Measurements from ENCODE around the gene IGFL4. TPM values are rescaled to one million over a fixed set of nuclear protein-coding genes. Genes with fewer than 3 reads are reported as not detected.

IGFL4 gene
- total RNA-seq, 2 experiments from 2014 or later: not detected

DNA sequence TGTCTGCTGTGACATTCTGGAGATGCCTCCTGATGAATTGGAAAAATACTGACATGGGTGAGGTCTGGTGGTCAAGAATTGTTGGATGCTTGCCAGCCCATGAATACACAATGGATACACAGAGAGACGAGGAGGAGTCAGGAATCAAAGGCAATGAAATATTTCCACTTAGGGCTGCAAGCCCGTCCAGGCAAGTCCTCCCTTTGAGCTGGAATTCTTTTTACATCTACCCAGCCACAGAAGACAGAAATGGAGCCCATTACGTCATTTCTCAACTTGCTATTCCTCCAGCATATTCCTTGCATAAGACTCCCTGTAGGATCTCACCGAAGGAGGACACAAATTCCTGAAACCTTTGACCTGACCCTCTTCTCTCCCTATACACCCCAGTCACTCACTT lies 15.7 kb upstream of the IGFL4 start:
- ATAC-seq: no peak
- H3K27me3 Mint-ChIP-seq: peaks cover 42% of the 10 kb centered on the region
- no peaks in the 10 kb centered on the region for H3K4me1 Mint-ChIP-seq (ENCODE audit: low read depth)
- intact Hi-C loops (cut with micrococcal nuclease): no loop called here
- H3K4me3 Mint-ChIP-seq: no peak overlapping the region
- CTCF ChIA-PET: interaction anchor here (2.6 kb wide), 1 partner anchor 28 kb away, joined by 14 read pairs; no protein-coding TSS in a partner anchor
- DNase-seq: no peak
- no peaks in the 10 kb centered on the region for H3K36me3 Mint-ChIP-seq (ENCODE audit: low read depth)
- TF ChIP-seq, protein P1, sequence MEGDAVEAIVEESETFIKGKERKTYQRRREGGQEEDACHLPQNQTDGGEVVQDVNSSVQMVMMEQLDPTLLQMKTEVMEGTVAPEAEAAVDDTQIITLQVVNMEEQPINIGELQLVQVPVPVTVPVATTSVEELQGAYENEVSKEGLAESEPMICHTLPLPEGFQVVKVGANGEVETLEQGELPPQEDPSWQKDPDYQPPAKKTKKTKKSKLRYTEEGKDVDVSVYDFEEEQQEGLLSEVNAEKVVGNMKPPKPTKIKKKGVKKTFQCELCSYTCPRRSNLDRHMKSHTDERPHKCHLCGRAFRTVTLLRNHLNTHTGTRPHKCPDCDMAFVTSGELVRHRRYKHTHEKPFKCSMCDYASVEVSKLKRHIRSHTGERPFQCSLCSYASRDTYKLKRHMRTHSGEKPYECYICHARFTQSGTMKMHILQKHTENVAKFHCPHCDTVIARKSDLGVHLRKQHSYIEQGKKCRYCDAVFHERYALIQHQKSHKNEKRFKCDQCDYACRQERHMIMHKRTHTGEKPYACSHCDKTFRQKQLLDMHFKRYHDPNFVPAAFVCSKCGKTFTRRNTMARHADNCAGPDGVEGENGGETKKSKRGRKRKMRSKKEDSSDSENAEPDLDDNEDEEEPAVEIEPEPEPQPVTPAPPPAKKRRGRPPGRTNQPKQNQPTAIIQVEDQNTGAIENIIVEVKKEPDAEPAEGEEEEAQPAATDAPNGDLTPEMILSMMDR (IDR thresholded peaks at IDR 0.05): no peak
- H3K27ac Mint-ChIP-seq: no peak overlapping the region
- POLR2A ChIA-PET: no interaction called here
- peaks cover 6% of the 10 kb centered on the region for H3K9me3 Mint-ChIP-seq

GRCh38 chr19:46052896-46053295 lies 12.1 kb upstream of the IGFL4 start:
- intact Hi-C loops (cut with micrococcal nuclease): no loop called here
- ATAC-seq (no peak), DNase-seq (no peak)
- Mint-ChIP-seq H3K9me3 (no peaks in the 10 kb centered on the region), H3K27me3 (peaks cover 46% of the 10 kb centered on the region), H3K4me3 (no peak overlapping the region), H3K4me1 (ENCODE audit: low read depth) (no peaks in the 10 kb centered on the region), H3K27ac (no peak overlapping the region), H3K36me3 (ENCODE audit: low read depth) (no peaks in the 10 kb centered on the region)
- ChIA-PET CTCF (no interaction called here), POLR2A (no interaction called here)
- TF ChIP-seq, protein P1 (IDR thresholded peaks at IDR 0.05): no peak

GRCh38 chr19:46049597-46049996 lies 8.8 kb upstream of the IGFL4 start:
- H3K4me3 Mint-ChIP-seq: no peak overlapping the region
- intact Hi-C loops (cut with micrococcal nuclease): no loop called here
- TF ChIP-seq, protein P1 (IDR thresholded peaks at IDR 0.05): peak; percentile 40
- peaks cover 58% of the 10 kb centered on the region for H3K27me3 Mint-ChIP-seq
- ATAC-seq: no peak
- peaks cover 7% of the 10 kb centered on the region for H3K9me3 Mint-ChIP-seq
- CTCF ChIA-PET: interaction anchor here (0.9 to 4.7 kb wide), 6 partner anchors 15 to 230 kb away, joined by 3 to 29 read pairs (median 4); no protein-coding TSS in a partner anchor
- peak; percentile 24 for DNase-seq
- no peaks in the 10 kb centered on the region for H3K36me3 Mint-ChIP-seq (ENCODE audit: low read depth)
- H3K4me1 Mint-ChIP-seq (ENCODE audit: low read depth): no peaks in the 10 kb centered on the region
- H3K27ac Mint-ChIP-seq: no peak overlapping the region
- POLR2A ChIA-PET: no interaction called here

DNA sequence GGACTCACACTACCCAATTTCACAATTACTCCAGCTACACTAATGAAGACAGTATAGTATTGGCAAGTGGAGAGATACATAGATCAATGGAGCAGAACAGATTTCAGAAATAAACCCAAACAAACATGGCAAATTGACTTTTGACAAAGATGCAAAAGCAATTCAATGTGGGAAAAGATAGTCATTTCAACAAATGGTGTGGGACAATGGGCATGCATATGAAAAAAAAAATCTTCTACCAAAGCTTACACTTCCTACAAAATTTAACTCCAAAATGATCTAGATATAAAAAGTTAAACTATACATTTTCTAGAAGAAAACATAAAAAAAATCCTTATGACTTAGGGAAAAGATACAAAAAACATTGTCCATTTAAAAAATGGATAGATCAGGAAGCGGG lies 2.7 kb upstream of the IGFL4 start:
- CTCF ChIA-PET: interaction anchor here (1.0 kb wide), 1 partner anchor 222 kb away, joined by 3 read pairs; no protein-coding TSS in a partner anchor
- POLR2A ChIA-PET: interaction anchor here (1.0 kb wide), 1 partner anchor 305 kb away, joined by 3 read pairs; no protein-coding TSS in a partner anchor
- intact Hi-C loops (cut with micrococcal nuclease): no loop called here
- DNase-seq (no peak), ATAC-seq (no peak)
- Mint-ChIP-seq H3K4me3 (no peak overlapping the region), H3K27me3 (peaks cover 60% of the 10 kb centered on the region), H3K36me3 (ENCODE audit: low read depth) (no peaks in the 10 kb centered on the region), H3K27ac (no peak overlapping the region), H3K4me1 (ENCODE audit: low read depth) (peaks cover 4% of the 10 kb centered on the region), H3K9me3 (peaks cover 7% of the 10 kb centered on the region)
- TF ChIP-seq, protein P1 (IDR thresholded peaks at IDR 0.05): no peak

DNA sequence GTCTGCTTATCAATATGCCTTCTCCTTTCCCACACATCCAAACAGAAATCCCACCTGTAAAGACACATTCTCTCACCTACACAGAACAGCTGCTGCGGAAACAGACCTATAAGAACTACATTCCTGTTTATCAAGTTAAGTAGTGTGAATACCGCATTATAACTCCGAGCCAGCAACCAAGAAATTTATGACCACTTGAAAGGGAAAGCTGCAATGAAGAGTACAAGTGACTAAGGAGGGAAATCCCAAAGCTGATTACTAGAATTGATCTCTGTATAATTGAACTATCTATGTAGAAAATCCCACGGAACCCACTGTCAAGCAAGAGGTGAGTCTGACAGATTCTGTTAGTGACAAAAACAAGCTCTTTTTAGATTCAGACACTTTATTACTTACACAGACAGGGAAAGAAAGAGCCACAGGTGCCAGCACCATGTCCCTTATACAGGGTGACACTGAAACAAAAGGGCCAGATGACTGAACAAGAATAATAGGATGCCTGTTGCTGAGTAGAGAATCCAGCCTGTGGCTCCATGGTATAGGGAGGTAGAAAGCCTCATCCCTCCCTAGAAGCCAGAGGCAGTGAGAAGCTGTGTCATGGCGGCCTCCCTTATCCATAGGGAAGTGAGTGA lies 1.6 kb upstream of the IGFL4 start:
- intact Hi-C loops (cut with micrococcal nuclease): no loop called here
- Mint-ChIP-seq H3K4me3 (no peak overlapping the region), H3K4me1 (ENCODE audit: low read depth) (peaks cover 4% of the 10 kb centered on the region), H3K27ac (no peak overlapping the region), H3K9me3 (peaks cover 7% of the 10 kb centered on the region), H3K27me3 (peaks cover 50% of the 10 kb centered on the region), H3K36me3 (ENCODE audit: low read depth) (no peaks in the 10 kb centered on the region)
- POLR2A ChIA-PET: interaction anchor here (1.0 kb wide), 2 partner anchors 305 to 306 kb away, joined by 3 to 4 read pairs; partner anchors contain the start of gene PPP5C
- DNase-seq (no peak), ATAC-seq (no peak)
- TF ChIP-seq, protein P1 (IDR thresholded peaks at IDR 0.05): no peak
- CTCF ChIA-PET: interaction anchor here (1.1 to 3.9 kb wide), 3 partner anchors 14 to 224 kb away, joined by 3 to 22 read pairs (median 4); no protein-coding TSS in a partner anchor
